Stimulated activated effector memory CD8-positive, alpha-beta T cell treated with anti-CD3 and anti-CD28 coated beads, Interleukin-12 subunit alpha, Interleukin-12 subunit beta, amount 100 ng/mL, for 72 hours (primary cell): ENCODE measurements around the gene RAB27B.

Source experiments
- ATAC-seq: fragments of 150-1000 bp; cut with Tn5 transposase; 2 replicates; pipeline ENCODE4 v1.10.0; 2021
- DNase-seq, 2 donors: peaks; one replicate each; pipeline ENCODE4 v3.0.0; 2021 to 2022; ENCODE audit warnings: low spot score in 2 of 2
- H3K27ac Mint-ChIP-seq: one replicate; pipeline ENCODE4 v1.8.0; 2022; ENCODE audit warnings: mild to moderate bottlenecking, mixed read lengths
- H3K36me3 Mint-ChIP-seq: one replicate; pipeline ENCODE4 v1.8.0; 2022; ENCODE audit warnings: mild to moderate bottlenecking, mixed read lengths
- H3K4me1 Mint-ChIP-seq: one replicate; pipeline ENCODE4 v1.8.0; 2022; ENCODE audit warnings: mixed read lengths
- H3K4me3 Mint-ChIP-seq: one replicate; pipeline ENCODE4 v1.8.0; 2022; ENCODE audit warnings: mild to moderate bottlenecking, mixed read lengths
- H3K9me3 Mint-ChIP-seq: one replicate; pipeline ENCODE4 v1.8.0; 2022; ENCODE audit warnings: mixed read lengths

RAB27B gene

GRCh38 chr18:54873884-54874255, 45.6 kb downstream of the RAB27B start:
- H3K4me3 Mint-ChIP-seq: no peak overlapping the region
- no peak overlapping the region for H3K27ac Mint-ChIP-seq
- no peaks in the 10 kb centered on the region for H3K36me3 Mint-ChIP-seq
- H3K9me3 Mint-ChIP-seq: no peaks in the 10 kb centered on the region
- DNase-seq (no peak), ATAC-seq (no peak)
- peaks cover 5% of the 10 kb centered on the region for H3K4me1 Mint-ChIP-seq

- DNase-seq (no peak), ATAC-seq (no peak)
- Mint-ChIP-seq H3K9me3 (no peaks in the 10 kb centered on the region), H3K4me1 (peaks cover 5% of the 10 kb centered on the region), H3K36me3 (no peaks in the 10 kb centered on the region), H3K27ac (no peak overlapping the region), H3K4me3 (no peak overlapping the region)
Observed at GRCh38 chr18:54875063-54875462, 46.8 kb downstream of the RAB27B start.

- no peak for ATAC-seq
- no peak for DNase-seq
- H3K9me3 Mint-ChIP-seq: no peaks in the 10 kb centered on the region
- H3K27ac Mint-ChIP-seq: no peak overlapping the region
- H3K36me3 Mint-ChIP-seq: no peaks in the 10 kb centered on the region
- no peak overlapping the region for H3K4me3 Mint-ChIP-seq
- peaks cover 5% of the 10 kb centered on the region for H3K4me1 Mint-ChIP-seq
Observed at GRCh38 chr18:54877076-54877475, 48.8 kb downstream of the RAB27B start.

GRCh38 chr18:54878159-54878622, 49.9 kb downstream of the RAB27B start:
- no peak for ATAC-seq
- H3K4me1 Mint-ChIP-seq: peaks cover 2% of the 10 kb centered on the region
- H3K27ac Mint-ChIP-seq: no peak overlapping the region
- no peak overlapping the region for H3K4me3 Mint-ChIP-seq
- no peak for DNase-seq
- H3K9me3 Mint-ChIP-seq: no peaks in the 10 kb centered on the region
- no peaks in the 10 kb centered on the region for H3K36me3 Mint-ChIP-seq

- DNase-seq (no peak), ATAC-seq (no peak)
- H3K9me3 Mint-ChIP-seq: no peaks in the 10 kb centered on the region
- H3K4me1 Mint-ChIP-seq: no peaks in the 10 kb centered on the region
- no peak overlapping the region for H3K27ac Mint-ChIP-seq
- no peak overlapping the region for H3K4me3 Mint-ChIP-seq
- no peaks in the 10 kb centered on the region for H3K36me3 Mint-ChIP-seq
Observed at GRCh38 chr18:54878659-54879358, 50.5 kb downstream of the RAB27B start.

GRCh38 chr18:54879691-54880090, 51.4 kb downstream of the RAB27B start:
- Mint-ChIP-seq H3K36me3 (no peaks in the 10 kb centered on the region), H3K9me3 (no peaks in the 10 kb centered on the region), H3K4me1 (no peaks in the 10 kb centered on the region), H3K27ac (no peak overlapping the region), H3K4me3 (no peak overlapping the region)
- ATAC-seq: no peak
- DNase-seq: no peak

GRCh38 chr18:54880395-54881105, 52.3 kb downstream of the RAB27B start:
- ATAC-seq (no peak), DNase-seq (no peak)
- Mint-ChIP-seq H3K27ac (no peak overlapping the region), H3K4me1 (no peaks in the 10 kb centered on the region), H3K4me3 (no peak overlapping the region), H3K9me3 (no peaks in the 10 kb centered on the region), H3K36me3 (peaks cover 5% of the 10 kb centered on the region)

- Mint-ChIP-seq H3K27ac (no peak overlapping the region), H3K36me3 (peaks cover 6% of the 10 kb centered on the region), H3K4me1 (no peaks in the 10 kb centered on the region), H3K4me3 (no peak overlapping the region), H3K9me3 (no peaks in the 10 kb centered on the region)
- ATAC-seq (no peak), DNase-seq (no peak)
Observed at GRCh38 chr18:54881229-54881768, 53.0 kb downstream of the RAB27B start.

- no peak for ATAC-seq
- H3K4me3 Mint-ChIP-seq: no peak overlapping the region
- no peak overlapping the region for H3K27ac Mint-ChIP-seq
- peaks cover 6% of the 10 kb centered on the region for H3K36me3 Mint-ChIP-seq
- H3K4me1 Mint-ChIP-seq: no peaks in the 10 kb centered on the region
- DNase-seq: no peak
- H3K9me3 Mint-ChIP-seq: no peaks in the 10 kb centered on the region
Observed at GRCh38 chr18:54882318-54882717, 54.0 kb downstream of the RAB27B start.

GRCh38 chr18:54883816-54884604, 55.7 kb downstream of the RAB27B start:
- Mint-ChIP-seq H3K9me3 (no peaks in the 10 kb centered on the region), H3K4me3 (no peak overlapping the region), H3K4me1 (no peaks in the 10 kb centered on the region), H3K36me3 (peaks cover 6% of the 10 kb centered on the region), H3K27ac (no peak overlapping the region)
- no peak for DNase-seq
- ATAC-seq: no peak

- Mint-ChIP-seq H3K36me3 (peaks cover 6% of the 10 kb centered on the region), H3K9me3 (no peaks in the 10 kb centered on the region), H3K4me1 (no peaks in the 10 kb centered on the region), H3K27ac (no peak overlapping the region), H3K4me3 (no peak overlapping the region)
- no peak for DNase-seq
- no peak for ATAC-seq
Observed at GRCh38 chr18:54888378-54888777, 60.1 kb downstream of the RAB27B start.

GRCh38 chr18:54888933-54889332, 60.7 kb downstream of the RAB27B start:
- no peak for DNase-seq
- Mint-ChIP-seq H3K36me3 (peaks cover 6% of the 10 kb centered on the region), H3K4me3 (no peak overlapping the region), H3K27ac (no peak overlapping the region), H3K9me3 (no peaks in the 10 kb centered on the region), H3K4me1 (no peaks in the 10 kb centered on the region)
- no peak for ATAC-seq

- no peaks in the 10 kb centered on the region for H3K36me3 Mint-ChIP-seq
- H3K27ac Mint-ChIP-seq: no peak overlapping the region
- DNase-seq (no peak), ATAC-seq (no peak)
- no peaks in the 10 kb centered on the region for H3K4me1 Mint-ChIP-seq
- no peak overlapping the region for H3K4me3 Mint-ChIP-seq
- H3K9me3 Mint-ChIP-seq: no peaks in the 10 kb centered on the region
Observed at GRCh38 chr18:54899500-54899899, 71.2 kb downstream of the RAB27B start.

- H3K36me3 Mint-ChIP-seq: no peaks in the 10 kb centered on the region
- no peak overlapping the region for H3K27ac Mint-ChIP-seq
- DNase-seq (no peak), ATAC-seq (no peak)
- H3K4me3 Mint-ChIP-seq: no peak overlapping the region
- no peaks in the 10 kb centered on the region for H3K4me1 Mint-ChIP-seq
- H3K9me3 Mint-ChIP-seq: no peaks in the 10 kb centered on the region
Observed at GRCh38 chr18:54900290-54900689, 72.0 kb downstream of the RAB27B start.

- H3K36me3 Mint-ChIP-seq: no peaks in the 10 kb centered on the region
- H3K27ac Mint-ChIP-seq: no peak overlapping the region
- no peaks in the 10 kb centered on the region for H3K4me1 Mint-ChIP-seq
- H3K9me3 Mint-ChIP-seq: no peaks in the 10 kb centered on the region
- ATAC-seq (no peak), DNase-seq (no peak)
- no peak overlapping the region for H3K4me3 Mint-ChIP-seq
Observed at GRCh38 chr18:54904581-54904980, 76.3 kb downstream of the RAB27B start.
